Measurements from ENCODE around the gene LGALS8.
"Not testable (repeated sequence)": the region's sequence is repeated elsewhere in the genome, so short reads cannot be mapped to it uniquely, and the experiment has no call there.

LGALS8 gene

DNA sequence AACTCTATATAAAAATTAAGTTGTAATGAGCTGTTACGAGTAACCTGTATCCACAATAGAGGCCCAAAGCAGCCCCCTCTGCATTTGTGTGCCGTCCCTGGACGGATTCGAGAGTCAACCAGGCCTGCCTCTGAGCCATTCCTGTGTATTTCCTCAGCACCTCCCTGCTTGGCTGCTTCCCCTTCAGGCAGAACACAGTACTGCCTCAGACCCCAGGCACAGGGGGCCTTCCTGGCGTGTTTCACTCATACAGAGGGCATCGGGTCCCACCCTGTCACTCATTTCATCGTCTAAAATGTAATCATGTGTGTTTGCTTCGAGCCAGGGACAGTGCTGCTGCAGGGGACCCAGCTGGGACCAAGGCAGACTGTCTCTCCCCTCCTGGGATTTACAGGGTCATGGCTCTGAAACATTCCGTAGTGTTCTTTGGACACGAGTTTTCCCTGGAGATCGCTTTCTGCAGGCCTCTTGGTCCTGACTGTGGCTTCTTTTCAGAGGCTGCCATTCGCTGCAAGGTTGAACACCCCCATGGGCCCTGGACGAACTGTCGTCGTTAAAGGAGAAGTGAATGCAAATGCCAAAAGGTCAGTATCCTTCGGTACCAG, 19.4 kb downstream of the LGALS8 start:
- DNase-seq: no peak

DNA sequence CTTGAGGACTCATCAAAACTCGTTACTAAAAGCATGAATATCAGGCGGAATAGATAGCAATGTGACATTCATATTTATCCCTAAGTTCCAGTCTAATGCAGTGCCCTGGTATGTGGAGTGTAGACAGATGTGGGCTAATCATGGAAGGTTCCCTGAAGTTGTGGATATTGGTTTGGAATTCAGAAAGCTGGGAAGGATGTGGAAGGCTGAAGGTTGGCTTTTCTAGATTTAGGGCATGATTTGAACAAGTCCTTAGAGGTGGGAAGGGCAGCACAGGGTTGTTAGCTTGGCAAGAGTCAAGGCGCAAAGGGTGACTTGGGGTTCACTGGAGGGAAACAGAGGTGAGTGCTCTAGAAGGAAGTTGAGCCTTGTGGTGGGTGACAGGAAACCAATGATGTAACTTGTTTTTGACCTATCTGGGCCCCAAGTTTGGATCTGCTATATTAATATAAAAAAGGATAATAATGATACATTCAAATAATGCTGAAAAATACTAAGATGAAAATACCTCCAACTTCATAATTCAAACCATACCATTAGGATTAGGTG, 21.9 kb downstream of the LGALS8 start:
- no peak for DNase-seq

DNA sequence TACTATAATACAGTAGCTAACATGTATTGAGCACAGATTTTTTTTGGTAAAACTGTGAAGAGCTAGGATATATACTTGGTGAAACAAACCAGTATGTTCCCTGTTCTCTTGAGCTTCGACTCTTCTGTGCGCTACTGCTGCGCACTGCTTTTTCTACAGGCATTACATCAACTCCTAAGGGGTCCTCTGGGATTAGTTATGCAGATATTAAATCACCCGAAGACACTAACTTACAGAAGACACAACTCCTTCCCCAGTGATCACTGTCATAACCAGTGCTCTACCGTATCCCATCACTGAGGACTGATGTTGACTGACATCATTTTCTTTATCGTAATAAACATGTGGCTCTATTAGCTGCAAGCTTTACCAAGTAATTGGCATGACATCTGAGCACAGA, 24.7 kb downstream of the LGALS8 start:
- DNase-seq: no peak

DNA sequence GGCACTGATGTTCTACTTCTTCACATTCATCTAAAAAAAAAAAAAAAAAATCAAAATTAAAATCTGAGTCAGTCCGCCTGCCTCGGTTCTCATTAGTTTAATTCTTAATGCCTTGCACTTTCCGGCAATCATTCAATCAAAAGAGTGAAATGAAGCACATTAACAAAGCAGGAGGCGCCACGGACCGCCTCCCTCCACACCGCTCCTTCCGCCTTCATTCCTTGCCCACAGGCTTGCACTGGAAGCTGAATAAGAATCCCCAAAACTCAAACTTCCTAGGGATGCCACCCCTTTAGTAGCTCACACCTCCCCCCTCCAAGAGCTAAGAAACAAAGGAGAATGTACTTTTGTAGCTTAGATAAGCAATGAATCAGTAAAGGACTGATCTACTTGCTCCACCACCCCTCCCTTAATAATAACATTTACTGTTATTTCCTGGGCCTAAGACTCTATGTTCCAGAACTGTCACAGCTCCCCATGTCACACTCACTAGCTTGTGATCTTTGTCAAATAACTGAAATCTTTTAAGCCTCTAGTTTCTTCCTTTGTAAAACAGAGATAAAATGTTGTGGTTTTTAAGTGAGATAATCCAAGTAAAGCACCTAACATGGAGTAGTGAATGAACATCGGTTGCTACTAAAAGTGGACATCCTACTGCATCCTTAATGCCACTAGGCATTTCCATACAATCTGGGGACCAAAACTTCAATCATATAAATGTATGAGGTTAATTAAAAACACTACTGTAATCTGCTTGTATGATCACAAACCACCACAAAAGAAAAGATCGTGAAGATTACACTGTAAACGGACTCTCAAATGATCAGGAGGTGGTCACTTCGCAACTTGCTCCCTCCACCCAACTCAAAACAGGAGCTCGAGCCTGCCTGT, 27.4 kb downstream of the LGALS8 start:
- no peak for DNase-seq

DNA sequence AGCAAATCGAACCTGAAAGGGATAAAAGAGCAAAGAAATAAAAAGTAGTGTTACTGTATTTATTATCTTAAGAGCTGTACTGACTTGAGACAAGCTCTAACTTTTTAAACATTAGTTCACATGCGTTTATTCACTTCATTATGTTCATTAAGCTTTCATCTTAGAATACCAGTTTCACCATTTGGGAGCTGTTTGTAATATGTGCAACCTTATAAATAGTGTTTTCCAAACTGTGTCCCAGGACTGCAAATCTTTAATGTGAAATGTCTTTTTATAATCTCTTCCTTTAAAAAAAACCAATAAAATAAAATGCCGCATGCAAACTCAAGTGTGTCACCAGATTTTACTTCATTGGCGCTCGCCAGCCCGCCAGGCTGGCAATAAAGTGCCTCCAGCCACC, 28.3 kb downstream of the LGALS8 start:
- DNase-seq: no peak

DNA sequence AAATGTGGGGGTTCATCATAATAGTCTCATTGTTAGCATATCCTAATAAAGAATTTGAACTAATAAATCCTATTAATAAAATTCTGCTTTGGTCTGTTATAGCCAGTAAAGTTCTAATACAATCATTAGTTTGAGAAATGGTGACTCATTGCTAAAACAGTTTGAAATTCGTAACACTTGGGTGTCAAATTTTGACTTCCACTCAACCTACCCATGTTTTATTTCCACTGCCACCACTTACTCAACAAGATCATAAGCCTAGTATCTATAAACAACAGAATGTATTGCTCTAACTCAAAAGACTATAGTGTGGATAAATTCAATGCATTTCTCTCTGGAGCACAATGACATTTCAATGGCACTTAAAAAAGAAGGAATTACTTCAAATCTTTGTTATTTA, 29.1 kb downstream of the LGALS8 start:
- DNase-seq: no peak

DNA sequence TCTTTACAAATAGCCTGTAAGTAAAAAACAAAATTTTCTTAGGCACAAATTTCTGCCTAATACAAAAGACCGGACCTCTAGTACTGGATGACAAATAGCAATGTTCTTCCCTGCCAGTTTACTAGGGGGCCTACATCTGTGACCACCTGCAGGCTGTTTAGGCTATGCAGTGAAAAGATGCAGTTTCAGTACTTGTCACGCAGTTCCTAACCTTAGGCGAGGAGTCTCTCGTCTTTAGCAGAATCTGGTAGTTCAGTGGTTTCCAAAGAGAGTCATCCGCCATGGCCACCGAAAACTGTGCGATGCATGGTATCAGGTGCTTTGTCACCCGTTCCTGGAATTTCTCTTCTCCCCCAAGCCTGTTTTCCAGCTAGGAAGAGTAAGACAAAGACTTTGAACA, 29.6 kb downstream of the LGALS8 start:
- DNase-seq: no peak

DNA sequence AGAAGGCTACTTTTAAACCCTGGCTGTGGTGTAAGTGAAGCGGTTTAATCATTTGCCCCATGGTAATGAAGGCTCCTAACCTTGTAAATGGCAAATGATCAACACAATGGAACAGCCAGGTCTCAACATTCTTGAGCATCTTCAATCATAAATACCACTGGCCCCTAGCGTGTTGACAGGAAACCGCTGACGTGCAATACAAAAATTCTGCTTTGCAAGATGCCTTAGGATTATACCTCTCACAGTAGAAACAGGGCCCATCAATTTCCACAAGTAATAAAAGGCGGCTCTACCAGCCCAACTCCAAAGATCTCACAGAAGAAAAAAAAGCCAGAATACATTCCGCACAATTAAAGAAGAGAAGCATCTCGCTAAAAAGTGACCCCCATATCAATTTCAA, 32.8 kb downstream of the LGALS8 start:
- DNase-seq: no peak

DNA sequence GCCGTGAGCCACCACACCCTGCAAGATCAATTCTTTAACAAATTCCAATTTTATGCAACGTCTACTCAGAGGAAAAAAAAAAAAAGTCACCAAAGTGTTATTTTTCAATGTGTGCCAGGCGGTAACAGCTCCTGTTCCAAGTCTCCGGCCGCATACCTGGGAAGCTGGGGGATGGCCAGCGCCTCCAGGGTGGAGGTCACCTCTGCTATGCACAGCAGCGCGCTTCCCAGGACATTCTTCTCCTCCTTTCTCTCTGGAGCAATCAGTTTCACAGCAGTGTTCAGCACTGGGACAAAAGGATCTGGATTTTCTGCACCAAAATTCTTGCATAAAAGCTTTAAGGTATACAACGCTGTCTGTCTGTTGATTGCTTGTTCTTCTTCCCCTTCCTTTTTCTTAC, 34.3 kb downstream of the LGALS8 start:
- DNase-seq: no peak

DNA sequence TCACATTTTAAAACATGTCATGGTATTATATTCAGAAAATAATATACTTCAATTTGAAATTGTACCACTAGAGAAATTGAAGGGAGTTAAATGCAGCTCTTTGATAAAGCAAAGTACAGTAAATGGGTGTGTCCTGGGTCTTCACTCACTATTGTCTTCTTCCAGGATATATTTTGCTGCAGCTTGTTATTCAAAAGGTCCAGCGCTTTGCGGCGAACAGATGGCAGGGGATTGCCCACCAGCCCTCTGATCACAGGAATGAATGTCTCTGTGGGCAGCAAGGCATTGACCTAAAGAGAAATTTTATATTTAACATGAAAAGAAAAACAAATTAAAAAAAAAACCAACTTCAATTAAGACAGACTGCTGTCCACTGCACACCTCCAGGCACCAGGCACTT, 35.1 kb downstream of the LGALS8 start:
- no peak for DNase-seq

DNA sequence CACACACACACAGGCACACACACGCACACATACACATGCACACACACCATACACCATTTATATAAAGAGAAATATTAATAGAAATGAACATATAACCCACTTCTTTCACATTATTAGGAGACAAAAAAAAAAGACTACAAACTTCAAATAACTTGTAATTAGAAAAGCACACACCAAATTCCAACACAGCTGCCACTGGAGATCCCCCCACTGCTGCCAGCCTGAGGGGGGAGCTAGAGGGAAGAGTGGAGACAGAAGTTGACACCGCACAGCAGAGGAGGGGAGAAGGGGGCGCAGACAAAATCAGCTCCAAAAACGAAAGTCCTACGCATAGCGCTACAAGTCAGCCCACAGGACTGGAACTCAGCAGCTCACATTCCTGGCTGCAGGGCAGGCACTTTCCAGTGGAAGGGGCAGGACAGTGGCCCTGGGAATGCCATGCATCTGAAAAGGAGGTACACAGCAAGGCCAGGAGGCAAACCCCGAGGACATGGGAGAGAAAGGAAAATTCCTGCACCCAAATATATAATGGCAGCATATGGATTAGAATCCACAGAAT, 36.5 kb downstream of the LGALS8 start:
- DNase-seq: no peak

DNA sequence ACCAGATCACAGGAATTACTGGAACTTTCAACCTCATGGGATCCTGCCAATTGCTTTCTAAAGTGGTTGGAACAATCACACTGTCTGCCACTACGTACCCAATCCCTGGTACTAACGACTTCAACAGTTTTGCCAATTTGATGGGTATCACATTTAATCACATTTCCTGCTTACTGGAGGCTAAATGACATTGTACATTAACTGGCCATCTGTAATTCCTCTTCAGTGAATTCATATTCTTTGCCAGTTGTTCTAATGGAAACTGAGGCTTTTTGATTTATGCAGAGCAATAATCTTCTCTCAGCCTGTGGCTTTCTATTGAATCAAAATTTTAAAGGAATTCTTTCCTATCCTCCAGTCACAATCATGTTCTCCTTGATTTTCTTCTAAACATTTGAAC, 38.2 kb downstream of the LGALS8 start:
- no peak for DNase-seq

DNA sequence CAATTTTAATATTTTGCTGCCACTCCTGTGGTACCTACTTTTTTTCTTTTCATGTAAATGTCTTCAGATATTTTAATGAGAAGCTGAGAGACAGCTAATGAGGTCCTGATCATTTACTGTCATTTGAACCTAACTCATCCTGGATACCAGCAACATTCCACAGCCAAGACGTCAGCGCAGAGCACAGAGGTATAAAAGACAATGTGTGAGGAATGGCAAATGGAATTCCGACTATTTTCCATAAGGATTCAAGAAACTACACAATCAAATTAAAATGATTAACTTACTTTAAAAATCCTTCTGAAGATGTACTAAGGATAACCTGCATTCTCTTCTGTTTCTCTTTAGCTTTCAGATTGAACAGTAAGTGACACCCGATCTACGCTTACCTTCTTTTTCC, 41.7 kb downstream of the LGALS8 start:
- DNase-seq: no peak

DNA sequence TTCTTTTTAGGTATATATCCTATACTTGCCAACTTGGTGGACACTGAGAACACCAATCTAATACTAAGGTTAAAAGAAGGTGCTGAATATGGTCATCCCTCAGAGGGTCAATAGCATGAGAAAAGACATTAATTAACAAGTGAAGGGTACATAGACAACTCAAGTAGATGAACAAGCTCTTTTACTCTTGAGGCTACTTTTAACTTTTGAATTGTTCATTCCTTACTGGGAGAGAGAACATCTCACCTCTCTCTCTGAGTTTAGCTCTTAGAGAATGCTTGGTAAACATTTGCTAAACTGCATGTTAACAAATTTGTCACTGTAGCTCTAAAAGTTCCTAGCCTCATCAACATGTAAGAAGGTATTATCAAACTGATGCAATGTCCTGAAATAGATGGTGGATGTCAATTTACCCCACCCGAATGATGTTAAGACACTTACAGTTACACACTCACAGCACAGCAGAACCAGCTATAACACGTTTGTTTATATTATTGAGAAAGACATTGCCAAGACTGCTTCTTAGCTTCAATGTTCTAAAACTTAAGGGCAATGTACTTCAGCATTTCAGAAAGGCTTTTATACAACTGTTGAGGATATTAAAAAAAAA, 44.6 kb downstream of the LGALS8 start:
- no peak for DNase-seq

DNA sequence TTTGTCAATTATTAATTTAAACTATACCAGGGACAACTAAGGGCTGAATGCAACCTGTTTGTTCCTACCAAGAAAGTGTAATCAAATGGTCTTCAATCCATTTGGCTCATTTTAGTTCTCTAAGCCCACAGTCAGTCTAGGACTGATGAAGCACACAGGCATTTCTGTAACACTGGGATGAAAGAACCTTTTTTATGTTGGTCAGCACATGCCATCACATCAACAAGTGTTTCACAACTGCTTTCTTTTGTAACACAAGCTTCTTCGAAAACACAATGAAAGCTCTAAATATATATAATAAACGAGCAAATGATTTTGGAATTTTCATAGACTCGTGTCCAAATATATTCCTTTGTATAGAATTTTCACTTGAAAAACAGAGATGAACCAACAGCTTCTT, 51.7 kb downstream of the LGALS8 start:
- DNase-seq: no peak

DNA sequence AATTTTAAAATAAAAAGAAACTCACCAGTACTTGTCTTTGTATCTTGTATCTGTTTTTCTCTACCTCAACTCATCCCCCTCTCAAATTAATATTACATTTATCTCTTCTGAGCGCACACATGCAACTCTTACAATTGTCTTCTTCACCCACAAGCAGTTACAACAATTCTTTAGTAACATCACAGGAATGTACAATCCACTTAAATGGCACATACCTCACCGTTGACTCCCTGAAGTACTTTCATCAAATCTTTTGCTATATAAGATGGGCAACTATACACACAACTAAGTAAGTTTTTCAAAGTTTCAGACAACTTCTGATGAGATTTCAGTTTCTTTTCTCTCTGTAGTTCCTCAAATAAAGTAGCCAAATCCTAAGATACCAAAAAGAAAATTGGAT, 52.2 kb downstream of the LGALS8 start:
- no peak for DNase-seq

DNA sequence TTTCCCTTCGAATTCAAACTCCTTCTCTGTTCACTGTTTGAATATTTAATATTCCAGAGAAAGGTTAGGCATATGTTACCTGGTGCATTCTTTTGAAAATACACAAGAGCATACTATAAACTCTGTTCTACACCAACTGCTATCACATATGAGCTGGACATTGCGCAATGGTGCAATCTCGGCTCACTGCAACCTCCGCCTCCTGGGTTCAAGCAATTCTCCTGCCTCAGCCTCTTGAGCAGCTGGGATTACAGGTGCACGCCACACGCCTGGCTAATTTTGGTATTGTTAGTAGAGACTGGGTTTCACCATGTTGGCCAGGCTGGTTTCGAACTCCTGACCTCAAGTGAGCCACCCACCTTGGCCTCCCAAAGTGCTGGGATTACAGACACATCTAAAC, 53.3 kb downstream of the LGALS8 start:
- not testable (repeated sequence) for DNase-seq

DNA sequence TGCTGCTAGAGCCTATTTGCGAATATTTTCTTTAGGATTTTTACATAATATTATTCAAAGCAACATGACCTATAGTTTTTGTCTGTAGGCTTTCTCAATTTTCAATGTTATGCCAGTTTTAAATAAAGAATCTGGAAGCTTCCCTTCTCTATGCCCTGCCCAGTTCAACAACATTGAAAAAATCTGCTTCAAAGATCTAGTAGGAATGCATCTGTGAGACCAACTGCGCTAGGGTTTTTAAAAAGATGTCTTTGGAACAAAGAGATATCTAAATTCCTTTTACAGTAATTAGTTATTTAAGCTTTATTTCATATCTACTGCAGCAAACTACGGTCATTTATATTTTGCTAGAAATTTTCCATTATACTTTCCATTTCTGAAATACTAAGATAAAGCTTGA, 54.9 kb downstream of the LGALS8 start:
- no peak for DNase-seq

DNA sequence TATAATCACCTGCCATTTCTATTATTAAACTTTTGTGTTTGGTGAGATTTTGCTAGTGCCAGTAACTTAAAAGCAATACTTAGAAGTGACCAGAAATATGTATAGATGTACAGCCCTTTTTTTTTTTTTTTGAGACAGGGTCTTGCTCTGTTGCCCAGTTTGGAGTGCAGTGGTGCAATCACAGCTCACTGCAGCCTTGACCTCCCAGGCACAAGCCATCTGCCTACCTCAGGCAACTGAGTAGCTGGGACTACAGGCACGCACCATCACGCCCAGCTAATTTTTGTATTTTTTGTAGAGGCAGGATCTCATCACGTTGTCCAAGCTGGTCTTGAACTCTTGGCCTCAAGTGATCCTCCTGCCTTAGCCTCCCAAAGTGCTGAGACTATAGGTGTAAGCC, 56.6 kb downstream of the LGALS8 start:
- DNase-seq: not testable (repeated sequence)

DNA sequence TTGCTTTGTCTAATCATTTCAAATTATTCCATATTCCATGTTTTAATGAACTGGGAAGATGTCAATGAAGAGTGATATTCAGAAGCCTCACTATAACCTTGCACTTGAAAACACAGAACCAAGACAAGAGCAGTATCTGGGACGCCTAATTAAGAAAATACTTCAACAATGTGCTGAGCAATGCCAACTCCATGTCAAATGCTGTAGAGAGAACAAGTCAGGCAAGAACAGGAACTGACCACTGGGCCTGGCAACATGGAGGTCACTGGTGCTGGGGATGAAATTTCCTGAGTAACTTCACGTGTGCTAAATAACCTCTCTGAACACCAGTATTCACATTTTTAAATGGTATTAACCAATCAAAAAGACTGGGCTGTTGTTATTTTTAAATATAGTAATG, 57.7 kb downstream of the LGALS8 start:
- no peak for DNase-seq

DNA sequence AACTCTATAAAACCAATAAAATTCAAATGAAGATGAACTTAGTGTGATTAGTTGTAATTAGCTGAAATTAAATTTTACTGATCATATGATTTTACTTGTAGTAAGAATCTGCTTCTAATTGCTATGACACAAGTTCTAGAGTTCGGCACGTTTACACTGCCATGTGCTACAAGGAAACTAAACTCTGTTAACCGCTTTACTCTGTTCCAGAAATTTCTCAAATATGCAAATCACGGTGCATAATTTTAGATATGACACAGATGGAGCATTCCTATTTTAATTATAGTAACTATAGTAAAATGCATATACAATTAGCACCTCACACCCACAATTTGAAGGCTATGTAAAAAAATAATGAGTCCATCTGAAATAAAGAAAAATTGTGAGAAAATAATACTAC, 65.7 kb downstream of the LGALS8 start:
- no peak for DNase-seq

DNA sequence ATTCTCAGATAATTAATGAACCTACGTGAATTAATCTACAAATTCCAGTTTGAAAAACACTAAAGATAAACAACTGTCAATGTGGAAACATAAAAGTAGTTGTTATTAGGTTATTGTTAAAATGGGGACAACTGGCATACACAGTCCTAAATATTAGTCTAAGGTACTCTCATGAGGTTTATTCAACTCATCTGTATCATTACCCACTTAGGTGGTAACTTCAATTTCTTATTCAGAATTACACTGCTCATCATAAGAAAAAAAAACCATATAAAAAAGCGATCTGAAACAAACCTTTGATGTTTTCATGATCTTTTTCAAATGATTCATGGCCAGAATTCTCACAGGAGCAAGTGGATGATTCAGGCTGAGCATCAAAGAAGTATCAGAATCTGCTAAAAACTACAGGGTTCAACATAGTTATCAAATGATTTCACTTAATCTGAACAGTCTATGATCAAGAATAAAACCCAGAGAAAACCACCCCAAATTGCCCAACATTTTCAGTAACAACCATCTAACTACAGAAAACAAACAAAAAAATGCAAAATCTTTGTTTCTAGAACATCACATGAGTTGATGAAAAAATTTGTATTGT, 66.9 kb downstream of the LGALS8 start:
- no peak for DNase-seq

DNA sequence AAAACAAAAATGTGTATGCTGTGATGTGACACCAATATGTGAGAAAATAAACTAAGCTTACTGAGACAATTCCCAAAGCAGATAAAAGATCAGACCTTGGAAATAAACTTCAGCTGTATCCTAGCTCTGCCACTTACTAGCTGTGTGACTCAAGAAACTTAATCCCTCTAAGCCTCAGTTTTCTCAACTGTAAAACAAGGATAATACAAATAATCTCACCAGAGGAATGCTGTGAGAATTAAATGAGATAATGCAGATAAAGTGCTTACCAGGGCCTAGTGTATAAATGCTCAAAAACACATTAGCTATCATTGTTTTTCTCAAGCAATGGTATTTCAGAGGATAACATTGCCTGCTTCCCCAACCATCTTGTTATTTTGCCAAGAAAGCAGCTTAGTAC, 78.4 kb downstream of the LGALS8 start:
- DNase-seq: no peak
